ENCODE measurements around the gene CNIH1.

The CNIH1 gene

GRCh38 chr14:54440873-54441868 lies at the start of gene CNIH1:
TSS of gene CNIH1 (minus strand) at chr14:54441374. CDS start at chr14:54441327, 47 bp downstream.
- H3K36me3 Mint-ChIP-seq (ENCODE audit: low read depth) = peaks cover 40% of the 10 kb centered on the region
- peak within 1 kb of the TSS; percentile 93 for H3K27ac Mint-ChIP-seq
- no peaks in the 10 kb centered on the region for H3K27me3 Mint-ChIP-seq
- peak within 1 kb of the TSS; percentile 94 for H3K4me3 Mint-ChIP-seq
- DNase-seq = peak; percentile 97
- H3K4me1 Mint-ChIP-seq (ENCODE audit: low read depth) = peaks cover 50% of the 10 kb centered on the region
- no peaks in the 10 kb centered on the region for H3K9me3 Mint-ChIP-seq

- H3K4me1 Mint-ChIP-seq (ENCODE audit: low read depth) = peaks cover 40% of the 10 kb centered on the region
- no peak for DNase-seq
- H3K36me3 Mint-ChIP-seq (ENCODE audit: low read depth) = peaks cover 21% of the 10 kb centered on the region
- H3K9me3 Mint-ChIP-seq = no peaks in the 10 kb centered on the region
- no peaks in the 10 kb centered on the region for H3K27me3 Mint-ChIP-seq
- no peak overlapping the region for H3K27ac Mint-ChIP-seq
- H3K4me3 Mint-ChIP-seq = no peak overlapping the region
Measured at GRCh38 chr14:54490445-54491175, 49.4 kb upstream of the CNIH1 start.

DNA sequence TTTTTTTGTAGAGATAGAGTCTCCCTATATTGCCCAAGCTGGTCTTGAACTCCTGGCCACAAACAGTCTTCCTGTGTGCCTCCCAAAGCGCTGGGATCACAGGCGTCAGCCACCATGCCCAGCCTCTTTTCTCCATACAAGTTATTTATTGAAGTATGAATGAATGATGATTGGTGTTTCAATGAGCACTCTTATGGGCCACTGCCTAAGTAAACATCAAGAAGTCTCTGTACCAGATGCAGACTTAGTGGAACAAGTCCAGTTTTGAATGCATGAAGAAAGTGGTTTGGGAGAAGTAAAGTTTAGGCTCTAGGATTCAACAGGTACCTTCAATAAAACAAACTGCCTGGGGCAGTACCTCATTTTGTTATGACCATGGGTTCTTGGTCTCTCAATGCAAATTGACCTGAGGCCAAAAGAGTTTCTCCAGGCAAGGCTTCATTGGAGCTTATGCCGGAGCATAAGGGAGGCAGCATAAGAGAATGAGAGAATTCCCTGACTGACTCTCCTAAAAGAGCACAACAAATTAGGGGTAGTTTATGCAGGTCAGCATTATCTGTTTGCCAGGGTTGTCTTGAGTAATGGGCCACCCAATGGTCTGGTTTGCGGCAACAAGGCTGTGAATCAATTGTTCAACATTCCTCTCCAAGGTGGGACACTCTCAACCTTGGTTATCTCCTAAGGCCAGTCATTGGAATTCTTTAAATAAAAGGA lies 48.7 kb upstream of the CNIH1 start:
- Mint-ChIP-seq H3K4me3 (peak overlapping the region; percentile 90), H3K27me3 (no peaks in the 10 kb centered on the region), H3K9me3 (no peaks in the 10 kb centered on the region), H3K4me1 (ENCODE audit: low read depth) (peaks cover 47% of the 10 kb centered on the region), H3K36me3 (ENCODE audit: low read depth) (peaks cover 26% of the 10 kb centered on the region), H3K27ac (peak overlapping the region; percentile 94)
- DNase-seq = no peak

DNA sequence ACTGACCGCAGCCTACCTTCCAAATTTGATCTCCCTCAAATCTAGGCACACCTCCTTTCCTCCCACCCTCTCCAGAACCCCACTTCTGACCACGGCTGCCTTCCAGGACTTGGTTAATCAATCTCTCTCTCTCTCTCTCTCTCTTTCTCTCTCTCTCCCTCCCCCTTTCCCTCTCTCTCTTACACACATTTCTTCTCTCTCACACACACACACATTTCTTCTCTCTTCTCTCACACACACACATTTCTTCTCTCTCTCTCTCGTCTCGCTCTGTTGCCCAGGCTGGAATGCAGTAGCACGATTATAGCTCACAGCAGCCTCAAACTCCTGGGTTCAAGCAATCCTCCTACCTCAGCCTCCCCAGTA lies 48.1 kb upstream of the CNIH1 start:
- Mint-ChIP-seq H3K4me1 (ENCODE audit: low read depth) (peaks cover 53% of the 10 kb centered on the region), H3K27me3 (no peaks in the 10 kb centered on the region), H3K27ac (peak overlapping the region; percentile 94), H3K36me3 (ENCODE audit: low read depth) (peaks cover 31% of the 10 kb centered on the region), H3K4me3 (peak overlapping the region; percentile 90), H3K9me3 (no peaks in the 10 kb centered on the region)
- DNase-seq = no peak

GRCh38 chr14:54488646-54489317 lies 47.6 kb upstream of the CNIH1 start, which contains the start of gene GMFB:
TSS of gene GMFB (minus strand) at chr14:54488980. CDS start at chr14:54488927, 53 bp downstream.
- peaks cover 57% of the 10 kb centered on the region for H3K4me1 Mint-ChIP-seq (ENCODE audit: low read depth)
- no peaks in the 10 kb centered on the region for H3K9me3 Mint-ChIP-seq
- H3K27ac Mint-ChIP-seq = peak within 1 kb of the TSS; percentile 94
- peaks cover 33% of the 10 kb centered on the region for H3K36me3 Mint-ChIP-seq (ENCODE audit: low read depth)
- H3K4me3 Mint-ChIP-seq = peak within 1 kb of the TSS; percentile 90
- peak; percentile 91 for DNase-seq
- H3K27me3 Mint-ChIP-seq = no peaks in the 10 kb centered on the region

- no peak for DNase-seq
- Mint-ChIP-seq H3K27ac (peak overlapping the region; percentile 93), H3K9me3 (no peaks in the 10 kb centered on the region), H3K36me3 (ENCODE audit: low read depth) (peaks cover 38% of the 10 kb centered on the region), H3K27me3 (no peaks in the 10 kb centered on the region), H3K4me3 (peak overlapping the region; percentile 90), H3K4me1 (ENCODE audit: low read depth) (peaks cover 62% of the 10 kb centered on the region)
Measured at GRCh38 chr14:54488318-54488645, 47.1 kb upstream of the CNIH1 start.

GRCh38 chr14:54487771-54488170 lies 46.6 kb upstream of the CNIH1 start:
- peaks cover 43% of the 10 kb centered on the region for H3K36me3 Mint-ChIP-seq (ENCODE audit: low read depth)
- peak overlapping the region; percentile 93 for H3K27ac Mint-ChIP-seq
- DNase-seq = no peak
- H3K4me3 Mint-ChIP-seq = peak overlapping the region; percentile 90
- peaks cover 67% of the 10 kb centered on the region for H3K4me1 Mint-ChIP-seq (ENCODE audit: low read depth)
- H3K9me3 Mint-ChIP-seq = no peaks in the 10 kb centered on the region
- H3K27me3 Mint-ChIP-seq = no peaks in the 10 kb centered on the region

DNA sequence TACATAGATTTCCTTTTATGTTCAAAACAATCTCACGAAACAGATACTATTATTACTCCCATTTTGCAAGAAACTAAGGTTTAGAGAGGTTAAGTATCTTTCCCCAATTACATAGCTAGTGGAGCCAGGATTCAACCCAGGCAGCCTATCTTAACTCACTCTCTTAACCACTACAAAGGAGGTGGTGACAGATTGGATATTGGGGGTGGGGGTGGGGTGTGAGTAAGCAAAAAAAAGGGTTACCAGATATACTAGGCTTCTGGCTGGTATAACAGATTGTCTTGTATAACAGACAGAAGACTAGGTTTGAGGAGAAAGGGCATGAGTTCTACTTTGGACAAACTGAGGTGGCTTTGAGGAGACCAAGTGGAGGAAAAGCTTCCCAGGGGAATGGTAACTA lies 45.5 kb upstream of the CNIH1 start:
- no peaks in the 10 kb centered on the region for H3K9me3 Mint-ChIP-seq
- no peak for DNase-seq
- H3K27ac Mint-ChIP-seq = peak overlapping the region; percentile 93
- peaks cover 73% of the 10 kb centered on the region for H3K4me1 Mint-ChIP-seq (ENCODE audit: low read depth)
- H3K36me3 Mint-ChIP-seq (ENCODE audit: low read depth) = peaks cover 54% of the 10 kb centered on the region
- peak overlapping the region; percentile 90 for H3K4me3 Mint-ChIP-seq
- H3K27me3 Mint-ChIP-seq = no peaks in the 10 kb centered on the region

- Mint-ChIP-seq H3K27me3 (no peaks in the 10 kb centered on the region), H3K4me3 (no peak overlapping the region), H3K9me3 (no peaks in the 10 kb centered on the region), H3K27ac (peak overlapping the region; percentile 83), H3K36me3 (ENCODE audit: low read depth) (peaks cover 79% of the 10 kb centered on the region), H3K4me1 (ENCODE audit: low read depth) (peaks cover 57% of the 10 kb centered on the region)
- DNase-seq = no peak
Measured at GRCh38 chr14:54483846-54484245, 42.7 kb upstream of the CNIH1 start.

DNA sequence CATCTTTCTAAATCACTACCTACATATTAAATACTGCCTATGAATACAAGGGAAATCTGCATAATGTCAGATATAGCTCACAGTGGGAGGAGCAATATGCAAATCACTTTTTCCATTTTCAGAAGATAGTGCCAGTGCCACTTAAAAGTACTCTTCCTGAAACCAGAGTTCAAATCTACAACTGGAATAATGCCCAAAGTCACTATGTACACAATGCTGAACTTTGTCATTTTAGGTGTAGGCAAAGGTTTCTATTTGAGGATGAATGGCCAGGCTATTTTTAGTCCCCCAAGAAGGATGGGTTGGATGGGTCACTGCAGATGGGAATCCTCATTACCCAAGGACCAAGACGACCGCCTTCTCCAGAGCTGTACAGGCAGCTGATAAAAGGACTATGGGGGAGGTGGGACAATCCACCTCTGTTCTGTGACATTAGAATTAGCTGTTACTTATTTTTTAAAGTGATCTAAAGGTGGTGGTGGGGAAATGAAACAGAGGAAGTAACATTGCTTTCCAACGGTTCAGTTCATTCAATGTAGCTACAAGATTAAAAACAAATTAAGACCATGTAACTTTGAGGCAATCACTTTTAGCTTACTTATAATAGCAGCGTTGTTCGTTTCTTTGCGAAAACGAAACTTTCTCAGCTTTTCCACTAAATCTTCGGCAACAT lies 42.0 kb upstream of the CNIH1 start:
- H3K9me3 Mint-ChIP-seq = no peaks in the 10 kb centered on the region
- no peaks in the 10 kb centered on the region for H3K27me3 Mint-ChIP-seq
- DNase-seq = no peak
- H3K4me3 Mint-ChIP-seq = no peak overlapping the region
- peaks cover 57% of the 10 kb centered on the region for H3K4me1 Mint-ChIP-seq (ENCODE audit: low read depth)
- peaks cover 83% of the 10 kb centered on the region for H3K36me3 Mint-ChIP-seq (ENCODE audit: low read depth)
- H3K27ac Mint-ChIP-seq = peak overlapping the region; percentile 83

DNA sequence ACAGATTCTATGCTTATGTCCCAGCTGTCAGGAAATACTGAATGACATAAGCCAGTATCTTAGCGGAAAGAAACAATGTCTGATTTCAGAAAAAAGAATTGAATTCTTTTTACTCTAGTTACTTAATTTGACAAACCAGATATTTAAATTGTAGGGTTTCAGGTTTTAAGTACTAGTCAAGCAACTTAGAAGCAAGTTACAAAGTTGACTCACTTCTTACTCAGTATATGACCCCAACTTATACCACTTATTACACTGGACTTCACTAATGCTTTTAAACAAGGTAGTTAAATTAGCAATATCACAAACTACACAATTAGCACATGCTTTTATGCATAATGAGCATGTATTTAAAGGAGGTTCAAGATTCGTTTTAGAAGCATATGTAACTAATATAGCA lies 40.5 kb upstream of the CNIH1 start:
- Mint-ChIP-seq H3K27me3 (no peaks in the 10 kb centered on the region), H3K36me3 (ENCODE audit: low read depth) (peaks cover 86% of the 10 kb centered on the region), H3K9me3 (no peaks in the 10 kb centered on the region), H3K4me3 (no peak overlapping the region), H3K27ac (no peak overlapping the region), H3K4me1 (ENCODE audit: low read depth) (peaks cover 51% of the 10 kb centered on the region)
- DNase-seq = no peak

GRCh38 chr14:54480830-54481562 lies 39.8 kb upstream of the CNIH1 start:
- H3K27me3 Mint-ChIP-seq = no peaks in the 10 kb centered on the region
- peaks cover 86% of the 10 kb centered on the region for H3K36me3 Mint-ChIP-seq (ENCODE audit: low read depth)
- H3K27ac Mint-ChIP-seq = no peak overlapping the region
- H3K4me1 Mint-ChIP-seq (ENCODE audit: low read depth) = peaks cover 49% of the 10 kb centered on the region
- no peaks in the 10 kb centered on the region for H3K9me3 Mint-ChIP-seq
- H3K4me3 Mint-ChIP-seq = no peak overlapping the region
- DNase-seq = no peak

DNA sequence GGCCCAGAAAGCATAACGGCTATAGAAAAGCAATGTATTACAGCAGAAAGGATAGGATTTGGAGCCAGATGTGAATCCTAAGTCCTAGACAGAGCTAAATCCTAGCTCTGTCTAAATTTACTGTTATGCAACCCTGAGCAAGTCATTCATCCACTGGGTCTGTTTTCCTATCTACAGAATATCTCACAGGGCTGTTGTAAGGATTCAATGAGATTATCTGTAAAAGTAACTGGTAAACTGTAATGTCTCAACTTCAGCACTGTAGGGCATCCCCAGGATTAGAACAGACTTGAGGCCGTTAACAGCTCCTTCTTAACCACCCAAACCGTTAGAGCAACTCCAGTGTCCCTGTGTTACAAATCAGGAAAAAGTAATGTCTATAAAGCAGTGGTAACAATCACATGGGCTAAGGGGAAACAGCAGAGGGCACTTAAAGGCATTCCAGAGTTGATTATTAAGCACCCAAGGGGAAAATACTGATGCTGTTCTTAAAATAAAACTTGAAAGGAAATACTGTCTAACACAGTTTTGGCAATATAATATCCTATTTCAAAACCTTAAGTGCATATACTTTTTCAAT lies 37.6 kb upstream of the CNIH1 start:
- no peak overlapping the region for H3K4me3 Mint-ChIP-seq
- peak overlapping the region; percentile 2 for H3K27ac Mint-ChIP-seq
- H3K9me3 Mint-ChIP-seq = no peaks in the 10 kb centered on the region
- H3K4me1 Mint-ChIP-seq (ENCODE audit: low read depth) = peaks cover 33% of the 10 kb centered on the region
- no peaks in the 10 kb centered on the region for H3K27me3 Mint-ChIP-seq
- no peak for DNase-seq
- peaks cover 92% of the 10 kb centered on the region for H3K36me3 Mint-ChIP-seq (ENCODE audit: low read depth)
